IMR-90 (cell line): ENCODE results near the gene SLC5A1.

Experiments used
- MAZ ChIP-seq: IDR thresholded peaks from 2 replicates; pipeline ENCODE4 v1.6.1; 2012; ENCODE audit warnings: low read depth, mild to moderate bottlenecking, low read length, improper control_type of control experiment, moderate library complexity, borderline replicate concordance
- TF ChIP-seq, protein P1 (sequence below): conservative IDR thresholded peaks from 2 replicates; pipeline ENCODE4 v1.5.1; 2012; ENCODE audit warnings: mild to moderate bottlenecking, low read depth, low read length, improper control_type of control experiment

DNA sequence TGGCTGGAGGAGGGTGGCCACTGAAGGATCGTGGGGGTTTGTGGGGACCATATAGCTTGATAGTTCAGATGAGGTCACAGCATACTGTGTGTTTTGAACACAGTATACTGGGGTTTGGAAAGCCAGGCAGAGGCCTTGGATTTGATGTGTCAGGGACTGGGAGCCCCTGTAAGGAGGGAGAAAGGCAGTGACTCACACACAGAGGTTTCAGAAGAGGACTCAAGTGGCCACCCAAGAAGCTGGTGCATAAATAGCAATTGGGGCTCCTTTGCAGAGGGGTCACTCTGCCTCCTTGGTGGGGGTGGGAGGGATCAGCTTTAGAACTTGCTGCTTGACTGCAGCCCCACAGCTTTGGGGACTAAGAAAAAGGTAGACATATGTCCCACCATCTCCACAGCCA lies 39.3 kb downstream of the SLC5A1 start:
- no peak for TF ChIP-seq MAZ
- TF ChIP-seq, protein P1, sequence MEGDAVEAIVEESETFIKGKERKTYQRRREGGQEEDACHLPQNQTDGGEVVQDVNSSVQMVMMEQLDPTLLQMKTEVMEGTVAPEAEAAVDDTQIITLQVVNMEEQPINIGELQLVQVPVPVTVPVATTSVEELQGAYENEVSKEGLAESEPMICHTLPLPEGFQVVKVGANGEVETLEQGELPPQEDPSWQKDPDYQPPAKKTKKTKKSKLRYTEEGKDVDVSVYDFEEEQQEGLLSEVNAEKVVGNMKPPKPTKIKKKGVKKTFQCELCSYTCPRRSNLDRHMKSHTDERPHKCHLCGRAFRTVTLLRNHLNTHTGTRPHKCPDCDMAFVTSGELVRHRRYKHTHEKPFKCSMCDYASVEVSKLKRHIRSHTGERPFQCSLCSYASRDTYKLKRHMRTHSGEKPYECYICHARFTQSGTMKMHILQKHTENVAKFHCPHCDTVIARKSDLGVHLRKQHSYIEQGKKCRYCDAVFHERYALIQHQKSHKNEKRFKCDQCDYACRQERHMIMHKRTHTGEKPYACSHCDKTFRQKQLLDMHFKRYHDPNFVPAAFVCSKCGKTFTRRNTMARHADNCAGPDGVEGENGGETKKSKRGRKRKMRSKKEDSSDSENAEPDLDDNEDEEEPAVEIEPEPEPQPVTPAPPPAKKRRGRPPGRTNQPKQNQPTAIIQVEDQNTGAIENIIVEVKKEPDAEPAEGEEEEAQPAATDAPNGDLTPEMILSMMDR: no peak
